NK-92 treated with Interleukin-12 subunit alpha and Interleukin-12 subunit beta, amount 100 ng/mL, for 24 hours (cell line): ENCODE data around the gene COPG1.

Experiments
- DNase-seq: peaks from one replicate; lab custom pipeline; 2025; lab: John Stamatoyannopoulos, UW

COPG1 gene

DNA sequence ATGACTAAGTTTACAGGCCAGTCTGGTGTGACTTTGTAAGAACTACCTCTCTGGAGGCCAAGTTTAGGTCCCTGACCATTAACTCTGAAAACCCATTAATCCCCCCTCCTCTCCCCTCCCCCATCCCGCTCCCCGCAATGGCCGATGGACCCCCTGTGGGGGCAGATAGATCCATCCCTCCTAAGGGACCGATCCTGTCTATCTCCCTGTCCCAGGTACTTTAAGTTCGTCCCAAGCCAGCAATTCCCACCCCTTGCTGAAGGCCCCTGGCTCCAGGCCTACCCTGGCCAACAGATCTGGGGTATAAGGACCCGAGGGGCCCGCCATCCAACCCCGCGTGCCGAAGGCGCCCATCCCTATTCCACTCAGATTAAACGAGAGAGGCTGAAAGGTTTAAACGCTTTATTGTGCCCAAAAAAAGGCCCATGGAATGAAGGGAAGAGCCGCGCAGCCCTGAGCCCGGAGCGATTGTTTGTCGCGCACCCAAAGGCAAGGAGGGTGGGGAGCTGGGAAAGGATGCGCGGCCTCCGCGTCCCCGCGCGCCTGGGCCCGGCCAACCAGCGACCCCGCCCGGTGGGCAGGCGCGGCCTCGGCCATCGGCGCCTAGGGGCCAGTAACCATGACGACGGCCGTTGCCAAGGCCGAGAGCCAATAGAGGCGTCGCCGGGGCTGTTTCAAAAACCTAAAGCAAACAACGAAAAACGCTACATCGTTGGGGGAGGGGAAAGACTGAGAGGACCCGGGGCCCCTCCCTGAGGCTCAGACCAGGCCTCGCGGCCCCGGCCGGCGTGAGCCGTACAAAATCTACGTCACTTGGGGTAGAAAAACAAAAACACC, 65.2 kb downstream of the COPG1 start:
- no peak for DNase-seq

DNA sequence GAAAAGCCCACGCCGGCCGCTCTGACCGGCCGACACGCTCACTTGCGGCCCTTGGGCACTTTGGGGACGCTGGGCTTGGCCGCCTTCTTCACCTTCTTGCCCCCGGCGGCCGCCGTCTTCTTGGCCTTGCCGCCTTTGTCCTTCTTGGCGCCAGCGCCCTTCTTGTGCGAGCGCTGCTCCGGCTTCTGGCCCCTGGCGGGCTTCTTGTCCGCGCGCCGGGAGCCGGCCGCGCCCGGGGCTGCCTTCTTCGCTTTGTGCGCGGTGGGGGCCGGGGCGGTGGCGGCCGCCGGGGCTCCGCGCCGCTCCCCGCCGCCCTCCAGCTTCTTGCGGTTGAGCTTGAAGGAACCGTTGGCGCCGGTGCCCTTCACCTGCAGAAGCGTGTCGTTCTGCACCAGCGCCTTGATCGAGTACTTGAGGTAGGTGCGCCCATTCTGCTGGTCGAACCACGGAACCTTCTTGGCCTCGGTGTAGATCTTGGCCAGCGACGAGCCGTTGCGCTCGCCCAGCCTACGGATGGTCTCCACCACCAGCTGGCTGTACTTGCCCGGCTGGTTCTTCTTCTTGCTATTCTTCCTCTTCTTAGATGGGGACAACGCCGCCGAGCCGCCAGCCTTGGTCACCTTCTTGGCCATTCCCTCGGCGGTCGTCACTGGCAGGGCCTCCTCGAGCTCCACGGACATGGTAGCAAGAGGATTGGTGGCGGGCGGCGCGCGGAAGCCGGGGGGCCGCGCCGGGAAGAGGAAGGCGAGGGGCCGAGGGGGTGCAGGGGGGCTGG, 66.0 kb downstream of the COPG1 start:
- no peak for DNase-seq

DNA sequence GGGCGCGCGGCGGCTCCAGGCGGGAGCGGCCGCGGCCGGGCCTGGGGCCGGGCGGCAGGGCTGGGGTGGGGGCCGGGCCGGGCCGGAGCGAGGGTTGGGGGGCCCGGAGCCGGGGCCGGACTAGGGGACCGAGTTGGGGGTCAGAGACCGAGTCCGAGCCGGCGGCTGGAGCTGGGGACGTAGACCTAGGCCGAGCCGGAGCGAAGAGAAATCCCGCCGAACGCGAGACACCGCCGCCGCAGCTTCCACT, 66.5 kb downstream of the COPG1 start:
- no peak for DNase-seq

DNA sequence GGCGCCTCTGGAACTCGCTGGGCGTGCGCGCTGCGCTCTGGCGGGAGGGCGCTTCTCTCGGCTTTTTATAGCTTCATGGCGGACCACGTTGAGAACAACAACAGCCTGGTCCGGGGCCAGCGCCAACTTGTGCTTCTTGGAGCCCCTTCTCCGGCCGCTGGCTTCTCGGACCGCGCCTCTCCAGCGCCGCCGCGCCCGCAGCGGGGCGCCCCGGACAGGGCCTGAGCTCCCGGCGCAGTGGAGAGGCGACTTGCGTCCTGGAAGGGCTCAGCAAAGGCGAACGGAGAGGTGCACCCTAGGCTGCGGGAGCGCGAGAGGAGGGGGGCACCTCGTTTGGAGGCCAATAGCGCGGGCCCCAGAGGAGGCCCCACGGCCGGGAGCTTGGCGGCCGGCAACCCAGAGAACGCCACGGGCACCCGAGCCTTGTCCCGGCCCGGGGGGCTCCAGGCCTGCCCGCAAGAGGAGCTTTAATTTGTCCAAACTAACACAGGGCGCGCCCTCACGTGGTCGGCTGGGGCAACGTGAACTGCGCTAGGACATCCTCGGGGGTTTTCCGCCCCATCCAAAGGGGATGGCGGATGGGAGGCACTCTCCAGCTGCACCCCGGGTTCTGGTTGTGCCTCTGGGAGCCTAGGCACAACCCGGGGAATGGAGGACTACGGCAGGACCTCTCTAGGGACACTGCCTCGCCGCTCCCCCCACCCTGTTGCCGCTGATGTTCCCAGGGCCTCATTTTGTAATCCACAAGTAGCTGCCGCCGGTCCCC, 67.0 kb downstream of the COPG1 start:
- DNase-seq: peak; percentile 57

DNA sequence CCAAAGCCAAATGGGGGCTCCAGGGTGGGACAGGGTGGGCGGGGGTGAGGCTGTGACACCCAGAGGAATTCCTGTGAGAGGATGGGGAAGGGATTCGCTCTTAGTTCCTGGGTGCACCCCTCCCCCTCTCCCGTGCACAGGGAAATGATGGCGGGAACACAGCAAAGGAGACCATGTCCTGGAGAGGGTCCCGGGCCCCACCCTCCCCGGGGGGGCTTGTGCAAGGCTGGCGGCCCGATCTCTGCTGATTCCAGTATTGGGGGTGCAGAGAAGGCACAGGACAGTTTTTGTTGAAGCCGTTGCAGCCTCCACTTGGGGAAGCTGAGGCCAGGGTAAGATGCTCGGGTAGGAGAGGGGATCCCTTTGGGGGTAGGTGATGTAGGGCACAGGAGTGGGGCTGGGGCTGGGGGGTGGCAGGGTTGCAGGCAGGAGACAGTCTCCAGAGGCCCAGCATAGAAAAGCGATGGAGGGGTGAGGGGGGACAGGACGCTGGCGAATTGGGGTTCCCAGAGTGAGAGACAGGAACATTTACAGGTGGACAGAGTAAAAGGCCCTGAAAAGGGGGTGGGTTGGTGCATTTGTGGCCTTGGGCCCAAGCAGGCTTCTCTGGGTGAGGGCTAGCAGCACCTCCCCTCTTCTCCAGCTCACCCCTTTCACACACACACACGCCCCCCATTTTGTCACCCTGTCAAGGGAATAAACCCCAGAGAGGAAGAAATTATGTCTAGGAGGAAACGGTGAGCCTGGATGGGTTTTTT, 67.8 kb downstream of the COPG1 start:
- no peak for DNase-seq

DNA sequence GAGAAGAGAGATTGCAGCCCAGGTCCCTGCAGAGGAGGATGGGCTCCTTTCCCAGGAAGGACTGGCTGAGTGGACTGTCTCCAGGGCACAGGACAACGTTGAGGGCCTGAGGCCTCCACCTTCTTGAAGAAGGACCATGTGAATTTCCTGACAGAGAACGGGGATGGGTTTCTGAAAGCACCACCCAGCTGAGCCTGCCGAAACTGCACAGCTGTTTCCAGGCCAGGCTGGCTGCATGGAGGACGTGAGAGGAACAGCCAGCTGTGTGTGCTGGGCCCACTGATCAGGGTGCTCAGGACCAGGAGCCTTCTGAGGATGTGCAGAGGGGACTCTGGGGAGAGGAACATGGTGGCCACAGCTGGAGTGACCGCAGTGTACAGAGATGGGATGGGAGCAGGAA, 68.4 kb downstream of the COPG1 start:
- DNase-seq: no peak

DNA sequence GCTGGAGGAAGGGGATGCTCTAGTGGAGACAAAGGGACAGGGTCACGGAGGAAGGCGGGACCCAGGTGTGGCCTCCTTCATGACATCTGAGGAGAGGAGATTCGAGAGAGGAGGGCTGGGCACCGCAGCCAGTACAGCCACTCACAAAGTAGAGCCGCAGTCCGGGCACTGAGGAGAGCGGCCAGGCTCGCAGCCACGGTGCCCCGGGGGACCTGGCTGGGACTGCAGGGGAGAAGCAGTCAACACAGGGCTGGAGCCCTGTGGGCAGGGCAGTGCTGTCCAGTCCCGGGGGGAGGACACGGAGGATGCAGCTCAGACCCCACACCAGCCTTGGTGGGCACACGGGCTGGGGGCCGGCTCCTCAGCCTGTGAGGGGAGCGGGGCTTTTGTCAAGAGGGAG, 69.5 kb downstream of the COPG1 start:
- no peak for DNase-seq

DNA sequence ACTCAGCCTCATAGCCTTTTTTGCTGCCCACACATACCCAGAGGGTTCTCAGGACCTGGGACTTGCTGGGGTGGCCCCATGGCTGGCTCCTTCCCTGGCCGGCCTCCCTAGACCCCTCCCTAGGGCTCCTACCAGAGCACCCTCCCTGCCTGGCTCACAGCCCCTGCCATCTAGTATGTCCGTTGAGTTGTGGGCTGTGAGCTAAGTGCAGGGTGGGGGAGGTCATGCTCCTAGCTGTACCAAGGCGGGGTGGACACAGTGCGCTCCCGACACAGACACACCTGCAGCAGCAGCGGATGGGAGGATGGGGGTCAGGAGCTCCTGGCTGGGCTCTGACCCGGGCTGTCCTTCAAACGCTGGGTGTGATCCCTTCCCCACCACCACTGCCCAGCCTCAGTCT, 70.9 kb downstream of the COPG1 start:
- DNase-seq: no peak

DNA sequence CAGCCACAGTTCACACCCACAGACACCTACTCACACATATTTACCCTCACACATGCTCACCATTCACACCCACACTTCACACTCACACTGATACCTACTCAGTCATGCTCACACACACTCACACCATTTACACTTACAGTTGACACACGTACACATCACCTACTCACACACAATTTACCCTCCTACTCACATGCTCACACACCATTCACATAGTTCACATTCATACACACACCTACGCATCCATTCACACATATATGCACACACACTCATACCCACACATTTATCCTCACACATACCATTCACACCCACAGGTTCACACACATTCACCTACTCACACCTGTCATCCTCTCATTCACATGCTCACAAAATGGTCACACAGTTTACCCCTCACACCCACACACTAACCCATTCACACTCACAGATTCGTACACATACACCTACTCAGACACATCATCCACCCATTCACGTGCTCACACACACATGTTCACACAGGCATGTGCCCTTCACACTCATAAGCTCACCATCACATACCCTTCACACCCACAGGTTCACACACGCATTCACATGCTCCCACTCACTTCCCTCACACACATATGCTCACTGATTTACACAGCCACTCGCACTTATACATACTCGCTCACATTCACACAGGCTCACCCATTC, 71.5 kb downstream of the COPG1 start:
- DNase-seq: no peak

DNA sequence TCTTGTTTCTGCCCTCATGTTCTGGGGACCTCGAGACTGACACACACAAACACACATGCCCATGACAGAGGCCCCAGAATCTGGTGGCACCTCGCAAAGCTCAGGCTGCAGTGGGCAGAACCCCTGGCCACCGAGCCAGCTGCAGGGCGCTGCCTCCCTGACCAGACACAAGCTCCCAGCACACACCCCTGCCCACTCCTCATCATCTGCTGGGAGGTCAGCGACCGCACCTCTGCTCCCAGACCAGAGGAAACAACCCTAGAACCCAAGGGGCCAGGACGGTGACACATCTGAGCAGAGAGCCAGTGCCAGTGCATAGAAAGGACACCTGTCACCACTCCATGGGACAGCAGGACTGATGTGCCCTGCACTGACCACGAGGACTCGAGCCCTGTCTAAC, 72.5 kb downstream of the COPG1 start:
- DNase-seq: no peak

DNA sequence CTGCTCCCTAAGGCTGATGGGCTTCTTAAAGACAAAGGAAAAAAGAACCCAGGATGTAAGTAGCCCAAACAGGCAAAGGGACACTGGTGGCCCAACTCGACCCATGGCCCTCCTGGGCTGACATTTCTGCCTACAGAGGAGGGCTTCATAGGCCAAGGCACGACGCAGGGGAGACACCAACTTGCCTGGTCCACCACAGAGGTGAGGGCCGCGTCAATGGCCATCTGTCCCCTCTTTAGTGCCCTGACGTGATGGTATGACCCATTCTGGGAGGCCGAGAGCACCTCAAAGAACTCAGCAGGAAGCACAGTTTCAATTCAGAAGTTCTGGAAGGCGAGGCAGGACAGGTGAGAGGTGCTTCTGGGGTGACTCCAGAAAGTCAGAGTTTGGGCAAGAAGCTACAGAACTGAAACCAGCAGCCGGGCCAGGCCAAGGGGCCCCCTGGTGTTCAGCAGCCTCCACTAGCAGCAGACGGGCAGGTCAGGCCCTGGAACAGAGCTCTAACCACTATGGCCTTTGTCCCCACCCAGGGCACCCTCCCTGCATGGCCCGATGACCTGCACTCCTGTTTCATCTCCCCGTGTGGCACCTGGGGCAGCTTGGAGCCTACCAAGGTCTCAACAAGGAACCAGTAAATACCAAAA, 74.4 kb downstream of the COPG1 start:
- no peak for DNase-seq

DNA sequence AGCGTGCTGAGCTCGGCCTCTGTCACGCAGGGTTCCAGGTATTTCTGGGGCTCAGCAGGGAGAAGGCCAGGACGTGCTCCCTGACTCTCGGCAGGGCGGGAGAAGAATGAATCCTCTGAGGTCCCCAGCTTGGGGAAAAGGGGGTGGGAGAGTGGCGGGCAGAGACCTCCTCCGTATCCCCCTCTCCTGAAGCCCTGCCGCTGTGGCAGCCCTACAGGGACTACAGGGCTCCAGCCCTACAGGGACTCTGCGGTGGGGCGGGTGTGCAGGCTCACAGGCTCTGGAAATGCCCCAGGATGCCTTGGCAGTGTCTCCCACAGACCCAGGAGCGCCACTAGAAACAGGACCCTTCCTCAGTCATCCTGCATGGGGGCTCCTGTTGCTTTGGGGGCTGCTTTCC, 75.4 kb downstream of the COPG1 start:
- no peak for DNase-seq

DNA sequence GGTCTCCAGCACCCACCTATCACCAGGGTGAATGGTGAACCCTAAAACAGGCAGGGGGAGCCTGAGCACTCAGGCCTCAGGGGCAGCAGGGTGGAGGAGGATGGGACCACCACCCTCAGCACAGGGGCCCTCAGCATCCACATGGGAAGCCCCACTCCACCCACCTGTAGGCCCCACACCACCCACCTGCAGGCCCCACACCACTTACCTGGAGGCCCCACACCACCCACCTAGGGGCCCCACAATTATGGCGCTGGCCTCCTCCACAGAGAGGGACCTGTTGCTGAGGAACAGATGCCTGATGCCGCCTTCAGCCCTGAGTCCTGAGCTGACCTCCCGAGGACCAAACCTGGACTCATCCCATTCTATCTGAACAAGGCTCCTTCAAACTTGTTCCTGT, 76.0 kb downstream of the COPG1 start:
- no peak for DNase-seq

DNA sequence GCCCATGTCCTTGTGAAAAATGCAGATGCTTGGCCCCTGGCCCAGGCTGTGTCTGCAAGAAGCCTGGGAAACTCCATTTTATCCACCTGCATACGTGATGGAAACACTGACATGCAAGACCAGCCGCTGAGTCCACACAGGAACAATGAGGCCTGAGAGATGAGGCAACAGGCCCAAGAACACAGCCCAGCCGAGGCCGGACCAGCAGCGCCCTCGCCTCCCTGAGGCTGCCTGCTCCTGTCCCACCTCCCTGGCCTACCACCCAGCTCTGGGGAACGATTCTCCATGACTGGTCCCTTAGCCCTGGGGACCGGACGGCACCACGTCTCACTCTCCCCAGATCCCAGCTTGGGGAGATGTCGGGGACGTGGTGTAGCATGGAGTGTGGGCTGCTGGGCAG, 76.7 kb downstream of the COPG1 start:
- DNase-seq: no peak

DNA sequence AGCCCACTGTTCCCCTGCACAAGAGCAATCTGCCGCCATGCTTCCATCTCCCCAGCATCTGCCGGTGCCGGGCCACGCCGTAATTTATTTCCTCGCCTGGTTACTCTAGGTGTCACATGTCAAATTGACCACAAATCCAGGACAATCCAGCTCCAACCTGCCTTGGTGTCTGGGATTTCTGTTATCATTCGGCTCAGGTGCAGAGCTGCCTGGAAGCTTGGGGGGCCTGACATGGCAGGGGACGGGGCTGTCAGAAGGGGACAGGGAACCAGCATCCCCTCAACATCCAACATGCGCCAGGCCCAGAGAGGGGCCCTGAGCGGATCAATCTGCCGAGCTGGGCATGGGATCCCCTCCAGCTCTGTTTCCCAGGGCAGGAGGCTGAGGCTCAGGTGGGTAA, 77.2 kb downstream of the COPG1 start:
- no peak for DNase-seq
